Measurements from ENCODE around the gene NRG4.

- TF ChIP-seq EZH2 (IDR thresholded peaks at IDR 0.05; ENCODE audit: borderline replicate concordance, insufficient read depth, low read length, poor library complexity, severe bottlenecking): no peak
- TF ChIP-seq, protein P1, sequence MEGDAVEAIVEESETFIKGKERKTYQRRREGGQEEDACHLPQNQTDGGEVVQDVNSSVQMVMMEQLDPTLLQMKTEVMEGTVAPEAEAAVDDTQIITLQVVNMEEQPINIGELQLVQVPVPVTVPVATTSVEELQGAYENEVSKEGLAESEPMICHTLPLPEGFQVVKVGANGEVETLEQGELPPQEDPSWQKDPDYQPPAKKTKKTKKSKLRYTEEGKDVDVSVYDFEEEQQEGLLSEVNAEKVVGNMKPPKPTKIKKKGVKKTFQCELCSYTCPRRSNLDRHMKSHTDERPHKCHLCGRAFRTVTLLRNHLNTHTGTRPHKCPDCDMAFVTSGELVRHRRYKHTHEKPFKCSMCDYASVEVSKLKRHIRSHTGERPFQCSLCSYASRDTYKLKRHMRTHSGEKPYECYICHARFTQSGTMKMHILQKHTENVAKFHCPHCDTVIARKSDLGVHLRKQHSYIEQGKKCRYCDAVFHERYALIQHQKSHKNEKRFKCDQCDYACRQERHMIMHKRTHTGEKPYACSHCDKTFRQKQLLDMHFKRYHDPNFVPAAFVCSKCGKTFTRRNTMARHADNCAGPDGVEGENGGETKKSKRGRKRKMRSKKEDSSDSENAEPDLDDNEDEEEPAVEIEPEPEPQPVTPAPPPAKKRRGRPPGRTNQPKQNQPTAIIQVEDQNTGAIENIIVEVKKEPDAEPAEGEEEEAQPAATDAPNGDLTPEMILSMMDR (IDR thresholded peaks at IDR 0.05; ENCODE audit: poor library complexity, severe bottlenecking): no peak
- no peak for TF ChIP-seq MXI1 (conservative IDR thresholded peaks at IDR 0.05; ENCODE audit: poor library complexity, severe bottlenecking)
- TF ChIP-seq EP300 (conservative IDR thresholded peaks at IDR 0.05; ENCODE audit: poor library complexity, severe bottlenecking): no peak
- no peak for TF ChIP-seq POLR2AphosphoS5 (IDR thresholded peaks at IDR 0.05)
- TF ChIP-seq TAF1 (IDR thresholded peaks at IDR 0.05; ENCODE audit: low read depth): no peak
Measured at GRCh38 chr15:75948761-75949296, 63.4 kb downstream of the NRG4 start.

All from neural cell (in vitro differentiated cells).